Stimulated activated CD8-positive, alpha-beta memory T cell treated with anti-CD3 and anti-CD28 coated beads, Interleukin-7, amount 100 ng/mL, for 48 hours (primary cell): ENCODE results near the gene MGAT4B.

Experiments
- DNase-seq, 2 donors: peaks; one replicate each; pipeline ENCODE4 v3.0.0-alpha.2; 2020; ENCODE audit warnings: low read depth in 1 of 2; ENCODE audit errors: extremely low read depth in 1 of 2

MGAT4B gene

DNA sequence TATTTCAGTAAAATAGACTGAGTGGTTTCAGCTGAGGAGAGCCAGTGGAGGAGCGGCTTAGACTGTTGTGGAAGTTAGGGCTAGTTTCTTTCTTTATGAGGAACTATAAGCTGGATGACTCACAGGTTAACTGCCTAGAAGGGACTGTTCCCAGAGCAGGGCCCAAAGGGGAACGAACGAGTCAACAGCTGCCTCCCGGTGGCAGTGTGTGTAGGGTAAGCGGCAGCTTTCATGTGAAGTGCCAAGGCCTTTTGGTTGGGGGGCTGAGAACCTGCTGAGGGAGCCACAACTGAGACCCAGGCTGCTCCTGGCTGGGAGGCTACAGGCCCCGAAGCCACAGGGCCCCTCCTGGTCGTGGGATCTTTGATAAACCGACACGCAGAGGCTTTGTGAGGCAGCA is 21.0 kb upstream of the MGAT4B start:
- DNase-seq: peak in 1 of 2 donors; percentile 63

DNA sequence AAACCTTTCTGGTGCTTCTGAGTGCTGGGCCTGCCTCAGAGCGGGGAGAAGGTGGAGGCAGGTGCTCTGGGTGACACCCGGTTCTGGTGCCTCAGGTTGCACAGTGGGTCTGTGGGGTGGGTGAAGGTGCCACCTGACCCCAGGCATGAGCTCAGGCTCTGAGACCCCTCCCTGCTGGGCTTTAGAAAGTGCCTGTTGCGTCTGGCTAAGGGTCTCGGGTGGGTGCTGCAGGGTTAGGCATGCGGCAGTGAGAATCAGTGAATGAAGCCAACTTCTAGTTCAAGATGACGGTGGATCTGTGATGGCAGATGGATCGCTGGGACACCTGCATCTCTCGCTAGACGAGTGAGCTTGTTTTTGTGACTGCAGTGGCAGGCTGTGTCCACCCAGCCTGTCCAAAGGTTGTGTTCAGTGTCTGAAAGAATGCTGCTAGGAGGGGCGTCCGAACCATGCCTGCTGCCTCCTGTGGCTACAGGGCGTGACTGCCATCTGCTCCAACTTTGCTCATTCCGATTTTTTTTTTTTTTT is 19.1 kb upstream of the MGAT4B start:
- DNase-seq: no peak

DNA sequence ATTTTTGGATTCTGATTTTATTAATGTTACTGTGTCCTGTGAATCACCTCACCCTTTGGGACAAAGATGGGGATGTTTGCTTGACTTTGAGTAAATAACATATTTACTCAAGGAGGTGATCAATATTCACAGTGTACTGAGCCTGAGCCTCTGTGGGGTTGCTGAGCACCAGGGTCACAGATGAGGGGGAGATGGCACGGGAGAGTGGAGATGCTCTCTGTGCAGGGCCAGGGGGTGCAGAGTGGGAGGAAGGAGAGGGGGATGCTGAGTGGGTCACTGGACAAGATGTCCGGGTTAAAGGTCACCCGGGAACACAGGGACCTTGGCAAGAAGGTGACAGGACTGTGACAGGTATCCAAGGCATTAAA is 18.1 kb upstream of the MGAT4B start:
- no peak for DNase-seq

DNA sequence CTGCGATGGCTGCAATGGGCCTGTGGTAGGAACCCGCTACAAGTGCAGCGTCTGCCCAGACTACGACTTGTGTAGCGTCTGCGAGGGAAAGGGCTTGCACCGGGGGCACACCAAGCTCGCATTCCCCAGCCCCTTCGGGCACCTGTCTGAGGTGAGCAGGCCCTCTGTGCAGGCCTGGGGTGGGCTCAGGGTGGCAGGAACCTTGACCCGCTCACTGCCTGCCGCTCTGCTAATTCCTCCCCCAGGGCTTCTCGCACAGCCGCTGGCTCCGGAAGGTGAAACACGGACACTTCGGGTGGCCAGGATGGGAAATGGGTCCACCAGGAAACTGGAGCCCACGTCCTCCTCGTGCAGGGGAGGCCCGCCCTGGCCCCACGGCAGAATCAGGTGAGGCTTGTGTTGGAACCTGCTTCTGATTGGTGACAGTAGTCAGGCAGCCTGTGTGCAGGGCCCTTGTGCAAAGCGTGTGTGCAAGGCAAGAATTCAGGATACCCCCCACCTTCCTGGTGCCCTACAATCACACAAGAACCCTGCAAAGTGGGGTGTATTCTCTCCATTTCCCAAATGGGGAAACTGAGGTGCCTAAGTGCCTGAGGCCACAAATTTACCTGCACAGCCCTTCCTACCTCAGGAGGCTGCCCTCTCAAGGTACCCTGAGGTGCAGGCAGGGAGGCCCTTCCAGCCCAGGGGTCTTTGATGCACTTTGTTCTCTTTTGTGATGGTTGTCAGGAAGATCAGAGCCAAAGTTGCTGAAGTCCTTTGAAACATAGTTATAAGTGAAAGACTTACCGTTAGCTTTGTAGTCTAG is 17.5 kb upstream of the MGAT4B start:
- DNase-seq: no peak

DNA sequence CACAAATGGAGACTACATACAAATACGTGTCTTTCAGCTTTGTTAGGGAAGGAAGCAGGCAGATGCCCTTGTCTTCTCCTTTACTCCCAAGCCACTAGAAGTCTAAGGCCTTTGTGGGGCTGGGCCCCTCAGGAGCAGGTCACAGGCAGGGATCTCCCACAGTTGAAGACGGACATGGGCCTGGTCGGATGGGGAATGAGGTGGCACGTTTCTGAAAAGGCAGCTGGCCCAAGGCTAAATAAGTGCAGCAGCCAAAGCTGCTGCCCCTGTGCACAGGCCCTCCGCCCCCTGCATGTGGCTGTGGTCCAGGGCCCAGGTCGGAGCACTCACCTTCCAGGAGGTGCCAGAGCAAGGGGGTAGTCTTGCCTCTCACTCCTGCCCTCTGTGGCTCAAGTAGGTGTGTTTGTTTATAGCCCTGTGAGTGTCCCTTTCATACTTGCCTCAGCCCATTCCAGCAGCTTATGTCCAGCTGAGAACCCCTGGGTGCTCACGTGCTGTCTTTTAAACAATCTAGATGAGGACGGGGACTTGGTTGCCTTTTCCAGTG is 15.9 kb upstream of the MGAT4B start:
- no peak for DNase-seq

DNA sequence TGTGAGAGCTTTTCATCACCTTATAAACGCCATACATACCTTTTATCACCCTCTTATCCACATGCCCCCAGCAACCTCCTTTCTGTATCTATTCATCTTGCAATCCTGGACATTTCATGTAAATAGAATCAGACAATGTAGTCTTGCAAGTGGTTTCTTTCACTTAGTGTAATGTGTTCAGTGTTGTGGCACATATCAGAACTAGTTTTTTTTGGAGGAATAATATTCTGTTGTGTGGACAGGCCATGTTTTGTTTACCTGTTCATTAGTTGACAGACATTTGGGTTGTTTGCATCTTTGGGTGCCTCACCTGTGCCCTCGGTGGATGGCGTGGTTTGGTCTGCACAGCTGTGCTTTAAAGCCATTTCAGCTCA is 15.4 kb upstream of the MGAT4B start:
- no peak for DNase-seq

DNA sequence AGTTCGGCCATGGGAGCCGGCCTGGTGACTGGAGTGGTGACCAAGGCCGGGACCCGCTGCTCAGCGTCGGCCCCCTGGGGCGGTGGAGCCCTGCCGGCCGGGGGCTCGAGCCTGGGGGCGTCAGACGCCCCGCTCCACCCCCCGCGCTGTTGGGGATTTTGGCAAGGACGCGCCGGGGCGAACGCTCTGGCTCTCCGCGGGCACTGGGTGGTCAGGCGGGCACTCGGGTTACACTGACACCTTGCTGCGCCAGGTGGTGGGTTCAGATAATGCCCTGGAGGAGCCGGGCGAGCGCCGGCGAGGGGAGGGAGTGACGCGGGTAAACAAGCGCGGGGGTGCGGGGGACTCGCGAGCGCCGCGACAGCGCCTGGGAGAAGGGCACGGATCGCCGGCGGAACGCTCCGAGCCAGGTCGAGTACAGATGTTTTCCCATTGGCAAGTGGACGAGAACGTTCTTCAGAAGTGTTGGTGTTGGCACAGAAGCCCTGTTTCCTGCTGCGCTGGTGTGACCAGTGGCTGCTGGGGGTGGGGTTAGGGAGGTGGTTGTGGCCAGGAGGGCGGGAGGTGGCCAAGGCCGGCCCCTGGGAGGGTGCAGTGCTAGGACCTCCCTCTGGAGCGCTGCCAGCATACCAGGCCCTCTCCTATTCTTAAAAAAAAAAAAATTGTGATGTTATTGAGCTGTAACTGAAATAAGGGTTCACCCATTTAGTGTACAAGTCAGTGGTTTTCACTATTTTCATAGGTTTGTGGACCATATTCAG is 14.8 kb upstream of the MGAT4B start:
- DNase-seq: peak; percentile 66 to 79

DNA sequence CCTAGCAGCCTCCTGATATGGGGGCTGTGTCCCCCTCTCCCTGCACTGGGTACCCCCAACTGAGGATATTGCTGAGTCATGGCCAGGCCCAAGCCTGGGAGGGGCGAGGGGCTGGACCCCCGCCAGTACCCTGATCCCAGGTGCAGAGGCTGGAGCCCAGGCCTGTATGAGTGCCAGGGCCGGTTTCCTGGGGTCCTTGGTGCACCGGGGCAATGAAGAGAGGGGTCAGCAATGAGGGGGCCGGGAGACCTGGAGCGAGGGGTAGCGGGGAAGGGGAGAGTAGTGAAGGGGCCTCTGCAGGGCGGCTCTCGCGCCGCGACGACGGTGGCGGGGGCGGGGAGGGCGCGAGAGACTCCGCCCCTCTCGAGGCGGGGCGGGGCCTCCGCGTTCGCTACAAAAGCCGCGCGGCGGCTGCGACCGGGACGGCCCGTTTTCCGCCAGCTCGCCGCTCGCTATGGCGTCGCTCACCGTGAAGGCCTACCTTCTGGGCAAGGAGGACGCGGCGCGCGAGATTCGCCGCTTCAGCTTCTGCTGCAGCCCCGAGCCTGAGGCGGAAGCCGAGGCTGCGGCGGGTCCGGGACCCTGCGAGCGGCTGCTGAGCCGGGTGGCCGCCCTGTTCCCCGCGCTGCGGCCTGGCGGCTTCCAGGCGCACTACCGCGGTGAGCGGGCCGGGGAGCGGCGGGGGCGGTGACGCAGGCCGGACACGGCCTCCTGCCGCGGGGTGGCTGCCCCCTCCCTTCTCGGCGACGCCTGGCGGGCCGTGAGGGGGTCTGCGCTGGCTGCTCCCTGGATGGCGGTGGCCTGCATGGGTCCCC is 14.0 kb upstream of the MGAT4B start, which contains the start of gene SQSTM1:
Gene SQSTM1 (plus strand): TSS at position 423 of the 815 bp plus-strand sequence. CDS start 32 bp downstream, at position 455.
- DNase-seq: peak in 1 of 2 donors; percentile 70

DNA sequence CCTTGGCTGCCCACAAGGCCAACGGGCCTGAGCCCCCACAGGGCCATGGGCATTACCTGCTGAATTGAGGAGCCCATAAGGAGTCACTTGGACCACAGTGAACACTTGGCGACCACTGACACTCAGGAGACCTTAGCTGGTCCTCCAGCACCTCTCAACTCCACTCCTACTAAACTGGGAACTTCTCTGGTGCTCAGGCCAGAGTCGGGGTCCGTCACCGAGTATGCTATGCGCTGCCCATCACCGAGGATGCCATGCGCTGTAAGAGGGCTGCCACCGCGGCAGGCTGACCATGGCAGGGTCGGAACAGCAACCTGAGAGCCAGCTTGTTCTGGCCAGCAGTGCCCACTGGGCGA is 13.4 kb upstream of the MGAT4B start:
- no peak for DNase-seq

DNA sequence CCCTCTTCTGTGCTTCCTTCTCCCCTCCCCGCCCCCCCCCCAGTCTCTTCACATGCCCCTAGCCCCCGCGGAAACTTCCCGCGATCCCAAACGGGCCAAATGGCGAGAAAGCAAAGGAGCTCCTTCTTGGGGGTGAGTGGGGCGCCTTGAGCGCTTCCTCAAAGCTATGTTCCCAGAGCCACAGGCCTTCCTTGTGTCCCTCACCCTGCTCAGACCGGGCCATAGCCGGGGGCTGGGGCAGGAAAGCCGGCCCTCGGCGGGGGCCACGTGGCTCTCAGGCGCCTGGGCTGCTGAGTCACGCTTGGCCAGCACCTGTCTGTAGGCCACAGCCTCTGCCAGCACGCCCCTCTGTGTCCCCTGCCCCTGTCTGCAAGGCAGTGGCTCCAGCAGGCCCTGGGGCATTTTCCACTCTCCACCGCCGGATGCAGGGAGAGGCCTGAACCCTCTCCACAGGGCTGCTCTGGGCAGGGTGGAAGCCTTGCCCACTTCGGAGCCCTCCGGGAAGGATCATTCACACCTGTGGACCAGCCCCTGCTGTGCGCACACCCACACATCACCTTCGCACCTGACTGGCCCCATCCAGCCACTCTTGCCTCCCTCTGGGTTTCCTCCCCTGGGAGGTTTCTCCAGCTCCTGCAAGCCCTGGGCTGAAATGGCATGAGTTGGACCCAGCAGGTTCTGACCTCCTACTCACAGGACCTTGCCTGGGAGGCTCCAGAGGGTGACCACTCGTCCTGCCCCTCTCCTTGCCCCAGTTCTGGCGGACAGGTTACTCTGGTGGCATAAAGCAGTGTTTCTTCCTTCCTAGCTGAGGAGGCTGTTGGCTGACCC is 12.8 kb upstream of the MGAT4B start:
- no peak for DNase-seq

DNA sequence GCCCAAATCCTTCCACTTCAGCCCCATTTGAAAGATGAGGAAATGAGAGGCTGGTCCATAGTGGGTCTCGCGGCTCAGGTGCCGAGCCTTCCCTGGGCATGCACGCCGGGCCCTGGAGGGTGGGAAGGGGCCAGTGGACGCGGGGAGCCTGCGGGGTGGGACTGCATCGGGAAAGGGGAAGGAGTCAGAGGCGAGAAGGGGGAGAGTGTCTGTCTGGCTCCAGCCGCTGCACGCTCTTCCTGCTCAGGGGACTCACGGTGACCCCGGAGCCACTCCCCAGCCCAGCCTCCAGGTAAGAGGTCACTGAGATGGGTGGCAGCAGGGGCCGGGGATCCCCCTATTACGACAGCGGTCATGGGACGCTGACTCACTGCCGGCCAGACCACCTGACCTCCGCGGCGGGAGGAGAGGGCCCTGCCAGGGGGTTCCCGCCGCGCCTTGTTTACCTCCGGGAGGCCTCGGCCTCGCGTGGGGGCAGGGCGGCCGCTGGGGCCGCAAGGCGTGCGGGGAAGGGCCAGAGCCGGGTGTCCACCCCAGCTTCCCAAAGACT is 12.2 kb upstream of the MGAT4B start:
- peak; percentile 81 to 86 for DNase-seq

DNA sequence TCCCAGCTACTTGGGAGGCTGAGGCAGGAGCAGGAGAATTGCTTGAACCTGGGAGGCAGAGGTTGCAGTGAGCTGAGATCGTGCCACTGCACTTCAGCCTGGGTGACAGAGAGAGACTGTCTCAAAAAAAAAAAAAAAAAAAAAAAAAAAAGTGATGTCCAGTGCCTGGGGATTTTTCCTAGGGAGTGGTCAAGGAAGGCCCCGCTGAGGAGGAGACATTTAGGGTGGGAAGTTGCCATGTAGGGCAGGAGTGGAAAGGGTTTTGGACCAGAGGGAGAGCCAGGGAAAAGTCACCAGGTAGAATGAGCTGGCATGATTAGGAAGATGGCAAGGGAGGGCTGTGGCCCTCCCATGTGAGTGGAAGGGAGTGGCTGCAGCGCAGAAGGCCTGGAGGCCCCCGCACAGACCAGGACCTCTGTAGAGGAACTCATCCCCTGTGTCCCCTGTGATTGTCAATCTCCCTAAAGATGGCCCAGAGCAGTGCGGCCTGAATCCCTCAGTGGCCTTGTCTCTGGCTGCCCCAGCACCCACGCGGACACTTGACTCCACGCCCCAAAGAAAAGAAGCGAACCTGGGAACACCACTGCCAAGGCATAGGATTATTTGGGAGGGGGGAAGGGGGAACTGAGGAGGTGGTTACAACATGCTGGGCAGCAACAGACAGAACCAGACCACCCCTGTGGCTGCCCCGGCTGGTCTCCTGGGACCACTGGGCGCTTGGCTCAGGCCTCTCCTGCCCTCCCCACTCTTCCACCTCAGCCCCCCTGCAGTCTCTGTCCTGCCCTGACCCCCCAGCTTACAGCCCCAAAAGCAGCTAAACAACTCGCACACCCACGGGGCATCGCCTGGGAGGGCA is 11.5 kb upstream of the MGAT4B start:
- no peak for DNase-seq

DNA sequence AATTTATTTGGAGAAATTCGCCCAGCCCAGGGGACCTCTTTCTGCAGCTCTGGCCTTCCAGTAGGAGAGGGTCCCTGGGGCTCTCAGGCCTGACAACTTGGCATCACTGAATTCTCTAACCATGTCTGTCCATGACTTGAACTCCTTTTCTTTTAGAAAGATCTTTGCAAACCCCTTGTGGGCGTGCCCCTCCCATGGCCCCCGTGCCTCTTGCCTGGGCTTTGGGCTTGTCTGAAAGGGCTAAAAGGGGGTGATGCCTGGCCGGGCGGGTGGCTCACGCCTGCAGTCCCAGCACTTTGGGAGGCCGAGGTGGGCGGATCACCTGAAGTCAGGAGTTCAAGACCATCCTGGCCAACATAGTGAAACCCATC is 10.8 kb upstream of the MGAT4B start:
- DNase-seq: no peak

DNA sequence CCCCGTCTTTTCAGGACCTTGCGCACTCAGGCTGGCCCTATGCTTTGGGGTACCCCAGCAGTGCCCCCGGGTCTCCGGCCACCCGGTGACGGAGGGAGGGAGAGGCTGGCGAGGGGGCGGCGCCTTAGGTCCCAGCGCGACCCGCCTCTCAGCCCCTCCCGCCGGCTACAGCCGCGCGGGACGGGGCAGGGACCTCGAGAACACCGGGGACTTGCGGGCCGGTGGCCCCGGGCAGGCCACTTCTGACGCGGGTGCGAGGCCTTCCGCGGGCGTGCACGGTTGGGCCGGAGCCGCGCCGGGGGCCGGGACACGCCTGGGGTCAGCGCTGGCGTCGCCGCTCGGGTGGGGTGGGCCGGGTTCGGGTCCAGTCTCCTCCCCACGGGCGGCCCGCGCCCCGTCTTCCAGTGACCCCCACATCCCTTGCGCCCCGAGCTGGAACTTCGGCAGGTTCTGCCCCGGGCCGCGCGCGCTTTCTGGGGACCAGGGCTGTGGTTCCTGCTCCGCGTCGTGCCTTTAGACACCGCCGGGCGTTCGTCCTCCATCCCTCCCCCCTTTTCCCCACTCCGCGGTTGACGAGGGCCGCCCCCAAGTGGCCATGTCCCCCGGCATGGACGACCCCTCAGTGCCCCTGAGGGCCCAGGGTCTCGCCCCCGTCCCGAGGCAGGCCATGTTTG is 10.3 kb upstream of the MGAT4B start:
- no peak for DNase-seq

DNA sequence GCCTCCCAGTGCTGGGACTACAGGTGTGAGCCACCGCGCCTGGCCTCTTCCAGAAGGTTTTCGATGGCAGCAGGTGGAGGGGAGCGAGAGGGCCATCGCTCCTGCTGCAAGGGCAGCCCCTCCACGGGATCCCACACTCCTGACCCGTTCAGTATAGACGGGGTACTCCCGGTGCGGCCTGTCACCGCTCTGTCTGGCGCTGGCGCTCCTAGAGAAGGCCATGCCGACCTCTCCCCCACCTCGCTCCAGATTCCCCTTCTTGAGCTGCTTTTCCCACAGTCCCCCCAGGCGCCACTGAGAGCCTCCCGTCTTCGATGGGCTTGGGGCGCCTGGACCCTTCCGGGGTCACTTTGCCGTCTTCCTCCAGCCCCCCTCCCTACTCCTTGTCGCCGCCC is 9.7 kb upstream of the MGAT4B start:
- no peak for DNase-seq

DNA sequence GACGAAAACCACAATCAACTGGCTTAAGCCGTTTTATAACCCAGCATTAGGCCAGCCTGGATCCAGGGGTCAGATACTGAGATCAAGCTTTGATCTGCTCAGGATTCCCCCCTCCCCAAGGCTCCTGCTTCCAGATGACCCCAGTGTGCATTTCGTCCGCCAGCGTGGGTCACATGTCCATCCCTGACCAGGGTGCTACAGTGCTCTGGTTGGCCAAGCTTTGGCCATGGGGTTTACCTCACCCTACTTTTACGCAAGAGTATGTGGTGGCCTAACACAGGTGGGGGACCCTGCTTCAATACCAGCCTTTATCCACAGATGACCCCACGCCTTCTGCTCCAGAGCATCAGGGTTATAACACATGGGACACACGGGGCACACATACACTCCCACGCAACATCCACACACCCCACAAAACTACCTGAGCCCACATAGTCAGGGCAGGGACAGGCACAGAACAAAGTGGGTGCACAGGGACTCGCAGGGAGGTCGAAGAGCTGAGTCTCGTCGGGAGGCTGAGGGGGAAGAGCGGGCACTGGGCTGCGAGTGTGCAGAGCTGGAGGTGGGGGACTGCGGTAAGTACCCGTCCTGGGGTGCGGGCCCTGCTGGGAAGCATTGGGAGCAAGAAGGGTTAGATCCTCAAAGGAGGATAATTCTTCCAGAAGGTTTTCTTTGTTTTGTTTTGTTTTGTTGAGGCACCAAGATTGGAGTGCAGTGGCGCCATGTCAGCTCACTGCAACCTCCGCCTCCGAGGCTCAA is 9.0 kb upstream of the MGAT4B start:
- DNase-seq: no peak

DNA sequence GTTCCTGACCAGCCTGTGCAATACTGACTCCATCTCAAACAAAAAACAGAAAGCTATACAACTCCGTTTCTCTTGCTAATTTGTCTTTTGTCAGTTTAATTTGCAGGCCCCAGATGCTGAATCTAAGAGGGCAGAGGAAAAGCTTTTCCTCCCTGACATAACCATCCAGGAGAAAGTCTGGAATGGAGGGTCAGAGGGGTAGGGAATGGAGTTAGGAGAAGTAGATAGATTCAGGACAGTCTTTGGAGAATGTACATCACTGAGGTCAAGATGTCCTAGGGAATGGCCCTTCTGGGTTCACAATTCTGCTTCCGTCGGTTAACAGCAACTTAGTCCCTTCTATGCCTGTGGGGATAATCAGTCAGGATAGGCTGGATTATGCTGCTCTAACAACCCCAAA is 7.4 kb upstream of the MGAT4B start:
- DNase-seq: no peak
